BJ (cell line): ENCODE measurements around the gene RASEF. TPM values are rescaled to one million over a fixed set of nuclear protein-coding genes. Genes with fewer than 3 reads are reported as not detected.

Experiments
- CTCF ChIA-PET: fragments of 350-600 bp; formaldehyde crosslinking; extraction: SDS; loops from one replicate; lab custom pipeline; 2021; ENCODE audit warnings: antibody characterized with exemption, inconsistent platforms; lab: Yijun Ruan, JAX
- POLR2A ChIA-PET: fragments of 300-600 bp; sonication (Branson Sonifier 250); formaldehyde crosslinking; extraction: SDS; loops from one replicate; lab custom pipeline; 2021; ENCODE audit warnings: antibody characterized with exemption; lab: Charles Lee
- DNase-seq: peaks from one replicate; pipeline ENCODE4 v3.0.0-alpha.2; 2011; ENCODE audit warnings: low read depth
- H3K27me3 ChIP-seq: 2 replicates; pipeline ENCODE4 v1.6.0; 2011; ENCODE audit warnings: low read length; ENCODE audit not compliant: control insufficient read depth, insufficient read depth
- H3K36me3 ChIP-seq: 2 replicates; pipeline ENCODE4 v1.5.1; 2011; ENCODE audit warnings: low read length; ENCODE audit not compliant: control insufficient read depth, insufficient read depth
- H3K4me3 ChIP-seq: 2 replicates; pipeline ENCODE4 v1.5.1; 2011; ENCODE audit warnings: low read depth, mild to moderate bottlenecking, control low read depth, low read length
- CTCF ChIP-seq: IDR thresholded peaks from 2 replicates; pipeline ENCODE4 v1.5.1; 2011; ENCODE audit warnings: low read depth, mild to moderate bottlenecking, control low read depth, inconsistent platforms, low read length, moderate library complexity; ENCODE audit not compliant: insufficient read depth
- polyA plus RNA-seq: library from polyadenylated mRNA; depleted of rRNA; stranded (reverse); fragments of >200 nt; gene quantifications from 2 replicates; pipeline ENCODE4 v1.2.3, GENCODE V29; 2011

Gene RASEF
- polyA plus RNA-seq, 1 experiment: not detected

- no peak for TF ChIP-seq CTCF
- CTCF ChIA-PET: interaction anchor here (1.8 kb wide), 1 partner anchor 9 kb away, joined by 4 read pairs; no protein-coding TSS in a partner anchor
- POLR2A ChIA-PET: no interaction called here
- H3K4me3 ChIP-seq: no peak overlapping the region
- no peak for DNase-seq
- no peaks in the 10 kb centered on the region; the same call in 1 of the 2 replicates for H3K27me3 ChIP-seq
- H3K36me3 ChIP-seq: no peaks in the 10 kb centered on the region
Measured at GRCh38 chr9:82968816-82969215, 94.1 kb downstream of the RASEF start.

DNA sequence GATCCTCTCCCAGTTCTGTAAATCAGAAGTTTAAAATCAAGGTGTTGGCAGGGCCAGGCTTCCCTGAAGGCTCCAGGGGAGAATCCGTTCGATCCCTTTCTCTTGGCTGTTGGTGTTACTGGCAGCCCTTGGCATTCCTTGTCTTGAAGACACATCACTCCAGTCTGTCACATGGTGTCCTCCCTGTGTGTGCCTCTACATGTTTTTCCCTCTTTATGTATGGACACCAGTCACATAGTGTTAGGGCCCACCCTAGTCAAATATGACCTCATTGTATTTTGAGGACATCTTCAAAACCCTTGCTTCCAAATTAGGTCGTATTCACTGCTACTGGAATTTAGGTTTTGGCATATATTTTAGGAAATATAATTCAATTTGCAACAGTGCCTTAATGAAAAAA lies 94.6 kb downstream of the RASEF start:
- no peak for TF ChIP-seq CTCF
- no peak for DNase-seq
- CTCF ChIA-PET: no interaction called here
- Histone ChIP-seq H3K36me3 (no peaks in the 10 kb centered on the region), H3K27me3 (no peaks in the 10 kb centered on the region; the same call in 1 of the 2 replicates), H3K4me3 (no peak overlapping the region)
- POLR2A ChIA-PET: no interaction called here

DNA sequence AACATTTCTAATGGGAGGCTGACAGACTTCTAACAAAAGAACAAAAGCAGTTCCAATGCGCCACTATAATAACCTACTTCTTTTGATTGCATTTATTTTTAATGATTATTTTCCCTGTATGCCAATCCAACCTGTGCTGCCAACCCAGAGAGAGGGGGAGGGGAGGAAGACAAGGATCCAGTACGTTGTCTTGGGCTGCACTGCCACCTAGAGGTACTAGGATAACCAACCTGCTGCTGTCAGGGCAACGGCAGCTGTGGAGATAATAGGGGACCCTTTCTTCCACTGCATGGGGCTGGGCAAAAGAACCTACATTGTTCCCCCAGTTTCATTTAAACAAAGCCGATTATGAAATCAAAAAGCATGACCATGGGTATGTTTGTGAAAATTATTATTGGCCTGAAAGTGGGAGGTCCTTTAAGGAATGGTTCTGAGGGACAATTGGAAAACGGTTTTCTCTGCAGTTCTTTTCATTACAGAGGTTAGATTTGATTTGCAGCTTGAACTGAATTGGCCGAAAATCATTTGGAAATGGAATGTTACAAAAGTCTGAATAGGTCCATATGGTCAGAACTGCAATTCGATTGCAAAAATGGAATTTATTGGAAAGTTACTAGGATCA lies 101.3 kb downstream of the RASEF start:
- CTCF ChIA-PET: interaction anchor here (0.6 to 2.1 kb wide), 7 partner anchors 8 to 231 kb away, joined by 3 to 9 read pairs (median 4); no protein-coding TSS in a partner anchor

GRCh38 chr9:82957529-82958379 lies 105.2 kb downstream of the RASEF start:
- ChIA-PET POLR2A (no interaction called here), CTCF (interaction anchor here (1.1 kb wide), 1 partner anchor 16 kb away, joined by 3 read pairs; no protein-coding TSS in a partner anchor)
- no peak overlapping the region for H3K4me3 ChIP-seq
- no peaks in the 10 kb centered on the region for H3K36me3 ChIP-seq
- TF ChIP-seq CTCF: no peak
- no peak for DNase-seq
- no peaks in the 10 kb centered on the region for H3K27me3 ChIP-seq

More for the DNA sequence above, 101.3 kb downstream of the RASEF start:
- Histone ChIP-seq H3K36me3 (no peaks in the 10 kb centered on the region), H3K4me3 (no peak overlapping the region), H3K27me3 (no peaks in the 10 kb centered on the region)
- no peak for DNase-seq
- TF ChIP-seq CTCF: peak; percentile 83
- POLR2A ChIA-PET: no interaction called here

GRCh38 chr9:82949203-82949602 lies 113.7 kb downstream of the RASEF start:
- CTCF ChIA-PET: no interaction called here
- Histone ChIP-seq H3K36me3 (no peaks in the 10 kb centered on the region), H3K27me3 (no peaks in the 10 kb centered on the region), H3K4me3 (no peak overlapping the region)
- no peak for TF ChIP-seq CTCF
- POLR2A ChIA-PET: no interaction called here
- DNase-seq: no peak
